NCI-H526 treated with DMSO at 0.1 percent for 48 hours (cell line): ENCODE measurements around the gene SHE.
"Not testable (repeated sequence)": the region's sequence is repeated elsewhere in the genome, so short reads cannot be mapped to it uniquely, and the experiment has no call there.

Experiments
- DNase-seq: peaks from one replicate; lab custom pipeline; 2025; lab: John Stamatoyannopoulos, UW

SHE gene

GRCh38 chr1:154502066-154502743 is at the start of gene SHE, which contains the start of gene TDRD10:
TSS of gene SHE (minus strand) at chr1:154502412. CDS start at chr1:154502026, 386 bp downstream.
TSS of gene TDRD10 (plus strand) at chr1:154502219. CDS start at chr1:154506904, 4,685 bp downstream.
- no peak for DNase-seq

DNA sequence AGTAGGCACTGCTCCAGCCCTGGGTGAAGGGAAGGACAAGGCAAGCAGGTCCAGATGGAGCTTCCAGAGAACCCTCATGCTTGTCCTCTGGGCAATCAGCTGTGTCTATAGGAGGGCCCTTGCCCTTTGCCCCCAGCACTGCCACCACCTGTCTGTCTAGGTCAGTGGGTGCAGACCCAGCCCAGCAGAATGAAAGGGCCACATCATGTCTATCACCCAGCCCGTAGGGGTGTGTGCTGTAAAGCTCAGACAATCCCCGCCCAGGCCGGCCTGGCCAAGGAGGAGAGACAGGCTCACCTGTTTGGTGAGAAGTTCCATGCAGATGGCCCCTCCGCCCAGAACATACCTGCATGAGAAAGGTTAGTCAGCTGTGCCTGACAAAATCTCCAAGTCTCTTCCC is 49.3 kb upstream of the SHE start:
- no peak for DNase-seq

- no peak for DNase-seq
Measured at GRCh38 chr1:154550657-154551056, 48.4 kb upstream of the SHE start.

GRCh38 chr1:154550070-154550469 is 47.9 kb upstream of the SHE start:
- DNase-seq, result no peak

DNA sequence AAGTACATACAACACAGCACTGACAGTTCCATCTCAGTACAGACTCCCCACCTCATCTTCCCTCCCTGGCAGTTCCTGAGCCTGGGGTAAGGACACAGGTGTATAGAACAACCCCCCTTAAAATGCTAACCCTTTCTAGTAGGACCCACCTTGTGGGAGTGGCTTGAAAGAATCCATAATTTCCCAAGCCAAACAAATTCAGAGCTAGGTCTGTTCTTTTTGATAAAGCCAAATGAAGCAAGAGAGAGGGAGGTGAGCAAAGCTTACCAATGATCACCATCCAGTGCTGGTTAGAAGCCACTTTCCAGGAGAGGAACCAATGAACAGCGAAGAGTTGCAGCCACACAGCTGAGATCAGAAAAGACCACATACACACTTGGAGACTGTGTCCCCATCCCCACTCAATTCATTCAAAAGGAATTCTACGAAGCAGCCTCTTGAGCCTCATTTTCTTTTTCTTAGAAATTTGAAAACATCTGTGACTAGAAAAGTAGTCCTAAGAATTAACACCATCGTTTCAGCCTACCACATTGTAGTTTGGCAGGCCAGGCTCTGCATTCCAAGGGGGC is 47.1 kb upstream of the SHE start:
- no peak for DNase-seq

- no peak for DNase-seq
Measured at GRCh38 chr1:154548028-154548427, 45.8 kb upstream of the SHE start.

DNA sequence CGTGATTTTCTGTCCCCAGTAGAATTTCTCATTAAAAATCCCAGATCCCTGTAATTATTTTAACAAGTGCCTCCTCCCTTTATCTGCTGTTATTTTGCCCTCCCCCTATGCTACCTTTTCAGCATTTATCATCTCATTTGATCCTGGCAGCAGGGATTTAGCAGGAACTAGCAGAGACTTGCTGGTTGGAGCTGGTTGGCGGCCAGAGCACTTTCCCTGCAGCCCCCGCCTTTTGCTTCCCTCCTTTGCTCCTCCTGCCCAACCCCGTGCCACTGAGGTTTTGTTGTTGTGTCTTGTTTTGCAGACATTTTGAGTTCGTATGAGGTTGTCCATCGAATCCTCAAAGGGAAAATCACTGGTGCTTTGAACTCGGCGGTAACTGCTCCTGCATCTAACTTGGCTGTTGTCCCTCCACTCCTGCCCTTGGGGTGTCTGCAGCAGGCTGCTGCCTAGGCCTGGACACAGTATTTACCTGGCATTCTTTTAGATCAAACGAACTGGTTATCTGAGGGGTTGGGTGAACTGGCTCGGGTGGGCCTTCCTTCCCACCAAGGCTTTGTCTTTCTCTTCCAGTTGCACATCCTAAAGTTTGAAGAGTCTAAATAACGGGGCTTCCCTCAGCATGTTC is 45.0 kb upstream of the SHE start:
- no peak for DNase-seq

DNA sequence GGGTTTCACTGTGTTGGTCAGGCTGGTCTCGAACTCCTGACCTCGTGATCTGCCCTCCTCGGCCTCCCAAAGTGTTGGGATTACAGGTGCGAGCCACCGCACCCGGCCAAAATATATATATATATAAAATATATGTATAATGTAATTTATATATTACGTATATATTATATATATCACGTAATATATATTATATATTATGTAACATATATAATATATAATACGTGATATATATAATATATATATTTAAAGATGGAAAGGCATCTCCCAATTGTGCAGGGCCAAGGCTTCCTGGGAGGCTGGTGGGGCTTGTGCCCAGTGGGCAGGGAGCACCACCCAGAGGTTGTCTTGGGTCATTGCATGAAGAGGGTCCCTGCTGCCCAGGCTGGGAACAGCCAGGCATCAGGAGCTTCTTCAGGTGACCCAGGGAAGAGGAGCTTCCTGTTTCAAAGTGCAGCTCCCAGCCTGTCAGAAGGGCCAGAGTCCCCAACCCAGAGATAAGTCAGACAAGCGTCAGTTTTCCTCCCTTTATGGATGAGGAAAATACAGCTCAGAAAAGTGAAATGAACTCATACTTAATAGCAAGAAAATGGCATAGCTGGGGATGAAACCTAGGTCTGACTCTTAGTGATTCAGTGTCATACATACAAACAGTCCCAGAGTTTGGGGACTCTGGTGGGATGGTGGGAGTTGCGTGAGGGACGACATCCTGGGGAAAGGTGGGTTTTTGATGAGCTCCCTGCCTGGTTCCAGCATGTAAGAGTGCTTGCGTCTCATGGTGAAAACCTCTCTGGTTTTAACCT is 44.3 kb upstream of the SHE start:
- peak; percentile 69 for DNase-seq

DNA sequence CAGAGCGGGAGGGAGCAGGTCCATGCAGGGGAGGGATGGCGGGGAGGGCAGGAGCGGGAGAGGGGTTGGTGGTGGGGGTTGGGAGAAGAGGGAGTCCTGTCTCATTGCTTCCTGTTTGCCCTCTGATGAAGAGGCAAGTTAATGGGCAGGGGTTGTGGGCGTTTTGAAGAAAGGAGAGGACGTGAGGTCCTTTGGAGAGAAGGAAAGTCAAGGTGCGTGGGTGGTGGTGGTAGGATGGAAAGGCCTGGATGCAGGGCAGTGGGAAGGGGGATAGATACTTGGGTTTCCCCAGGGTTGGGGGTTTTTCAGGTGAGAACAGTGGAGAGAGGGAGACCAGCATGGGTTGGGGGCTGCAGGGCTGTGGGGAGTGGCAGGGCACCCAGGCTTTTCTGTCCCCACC is 39.0 kb upstream of the SHE start:
- DNase-seq, result no peak

DNA sequence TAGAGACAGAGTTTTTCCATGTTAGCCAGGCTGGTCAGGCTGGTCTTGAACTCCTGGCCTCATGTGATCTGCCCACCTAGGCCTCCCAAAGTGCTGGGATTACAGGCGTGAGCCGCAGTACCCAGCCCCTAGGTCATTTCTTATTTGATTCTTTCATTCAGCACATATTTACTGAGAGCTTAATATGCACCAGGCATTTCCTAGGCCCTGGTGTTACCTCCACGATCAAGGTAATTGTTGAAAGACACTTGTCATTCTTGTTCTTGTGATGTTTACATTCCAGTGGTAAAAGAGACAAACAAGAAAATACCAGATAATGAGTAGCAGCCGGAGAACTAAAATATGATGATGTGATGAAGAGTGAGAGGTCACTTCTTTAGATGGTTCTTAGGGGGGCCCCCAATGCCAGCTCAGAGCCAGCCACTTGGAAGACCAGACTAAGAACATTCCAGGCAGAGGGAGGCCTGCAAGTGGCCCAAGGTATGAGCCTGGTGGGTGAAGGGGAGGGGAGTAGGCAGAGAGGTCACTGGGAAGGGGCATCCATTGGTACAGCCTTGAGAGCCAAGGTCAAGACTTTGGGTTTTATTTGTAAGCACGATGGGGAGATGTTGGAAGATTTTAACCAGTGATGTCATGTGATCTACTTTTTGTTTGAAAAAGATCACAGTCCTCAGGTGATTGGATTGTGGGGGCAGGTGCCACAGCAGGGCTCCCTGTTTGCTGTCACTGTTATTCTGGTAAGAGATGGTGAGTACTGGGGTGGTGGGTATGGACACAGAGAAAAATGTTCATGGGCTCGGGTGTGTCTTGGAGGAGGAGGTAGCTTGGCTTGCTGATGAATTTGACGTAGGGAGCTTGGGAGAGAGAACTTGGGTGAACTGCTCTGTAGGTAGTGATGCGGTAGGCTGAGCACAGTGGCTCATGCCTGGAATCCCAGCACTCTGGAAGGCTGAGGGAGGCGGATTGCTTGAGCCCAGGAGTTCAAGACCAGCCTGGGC is 37.6 kb upstream of the SHE start:
- DNase-seq, result no peak

DNA sequence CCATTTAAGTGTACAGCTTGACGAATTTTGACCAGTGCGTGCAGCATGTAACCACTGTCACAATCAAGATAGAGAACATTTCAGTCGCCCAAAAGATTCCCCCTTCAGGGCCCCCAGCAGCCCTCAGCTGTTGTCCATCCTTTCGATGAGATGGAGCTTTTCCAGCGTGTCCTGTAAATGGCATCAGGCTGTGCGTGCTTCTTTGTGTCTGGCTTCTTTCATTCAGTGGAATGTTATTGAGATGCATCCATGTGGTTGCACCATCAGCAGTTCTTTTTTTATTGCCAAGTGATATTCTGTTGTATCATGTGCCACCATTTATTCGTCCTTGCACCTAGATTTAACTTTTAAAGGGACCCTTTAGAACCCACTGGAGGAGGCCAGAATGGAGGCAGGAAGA is 34.4 kb upstream of the SHE start:
- no peak for DNase-seq

DNA sequence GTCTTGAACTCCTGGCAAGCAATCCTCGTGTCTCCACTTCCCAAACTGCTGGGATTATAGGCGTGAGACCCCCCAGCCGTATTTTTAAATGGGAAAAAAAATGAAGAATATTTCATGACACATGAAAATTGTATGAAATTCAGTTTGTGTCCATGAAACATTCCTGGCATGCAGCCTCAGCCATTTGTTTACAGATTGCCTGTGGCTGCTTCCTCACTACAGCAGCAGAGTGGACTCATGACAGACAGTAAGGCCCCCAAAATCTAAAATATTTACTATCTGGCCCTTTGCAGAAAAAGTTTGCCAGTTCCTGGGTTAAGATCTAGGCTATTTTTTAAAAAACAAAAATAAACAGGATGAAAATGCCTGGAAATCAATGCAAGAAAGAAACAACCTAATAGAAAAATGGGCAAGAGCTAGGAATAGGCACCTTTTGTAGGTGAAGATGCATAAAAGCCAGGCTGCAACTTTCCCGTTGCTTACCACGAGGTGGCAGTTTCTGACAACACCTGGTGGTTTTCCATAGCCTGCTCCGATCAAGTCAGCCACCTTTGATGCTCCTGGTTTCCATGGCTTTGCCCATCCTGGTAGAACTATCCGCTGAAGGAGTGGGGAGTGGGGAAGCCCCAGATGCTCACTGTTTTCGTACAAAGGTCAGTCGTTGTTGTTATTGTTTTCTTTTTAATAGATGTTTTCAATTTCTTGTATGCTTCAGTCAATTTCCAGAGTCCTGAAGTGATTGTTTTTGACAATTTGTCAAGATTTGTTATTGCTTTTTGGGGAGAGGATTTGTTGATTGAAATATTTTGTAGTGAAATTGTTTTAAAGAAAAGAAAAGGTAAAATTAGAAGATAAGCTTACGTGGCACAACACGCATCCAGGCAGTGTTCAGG is 32.0 kb upstream of the SHE start:
- DNase-seq, result peak; percentile 84

DNA sequence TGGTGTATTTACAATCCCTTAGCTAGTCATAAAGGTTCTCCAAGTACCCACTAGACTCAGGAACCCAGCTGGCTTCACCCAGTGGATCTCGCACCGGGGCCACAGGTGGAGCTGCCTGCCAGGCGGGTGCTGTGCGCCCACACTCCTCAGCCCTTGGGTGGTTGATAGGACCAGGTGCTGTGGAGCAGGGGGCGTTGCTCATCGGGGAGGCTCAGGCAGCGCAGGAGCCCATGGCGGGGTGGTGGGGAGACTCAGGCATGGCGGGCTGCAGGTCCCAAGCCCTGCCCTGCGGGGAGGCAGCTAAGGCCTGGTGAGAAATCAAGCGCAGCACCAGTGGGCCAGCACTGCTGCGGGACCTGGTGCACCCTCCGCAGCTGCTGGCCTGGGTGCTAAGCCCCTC is 29.7 kb upstream of the SHE start:
- not testable (repeated sequence) for DNase-seq

- DNase-seq, result no peak
Measured at GRCh38 chr1:154529308-154529707, 27.1 kb upstream of the SHE start.

- DNase-seq, result no peak
Measured at GRCh38 chr1:154527192-154527591, 25.0 kb upstream of the SHE start.

DNA sequence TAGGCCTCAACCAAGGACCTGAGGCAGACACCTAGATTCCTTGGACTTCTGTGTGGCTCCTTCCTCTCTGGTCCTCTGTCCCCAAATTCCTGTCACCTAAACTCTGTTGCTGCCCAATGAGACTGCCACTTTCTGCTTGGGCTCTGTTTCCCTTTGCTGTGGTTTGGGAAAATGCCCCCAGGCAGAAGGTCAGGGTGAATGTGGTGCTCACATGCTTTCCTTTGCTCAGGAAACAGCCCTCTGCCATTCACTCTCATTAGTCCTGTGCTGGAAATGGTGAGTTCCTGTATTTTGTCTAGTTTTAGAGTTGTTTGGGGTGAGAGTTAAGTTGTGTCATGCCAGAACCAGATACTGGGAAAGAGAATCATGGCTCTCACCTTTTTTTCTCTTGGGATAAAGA is 22.7 kb upstream of the SHE start:
- DNase-seq, result no peak

DNA sequence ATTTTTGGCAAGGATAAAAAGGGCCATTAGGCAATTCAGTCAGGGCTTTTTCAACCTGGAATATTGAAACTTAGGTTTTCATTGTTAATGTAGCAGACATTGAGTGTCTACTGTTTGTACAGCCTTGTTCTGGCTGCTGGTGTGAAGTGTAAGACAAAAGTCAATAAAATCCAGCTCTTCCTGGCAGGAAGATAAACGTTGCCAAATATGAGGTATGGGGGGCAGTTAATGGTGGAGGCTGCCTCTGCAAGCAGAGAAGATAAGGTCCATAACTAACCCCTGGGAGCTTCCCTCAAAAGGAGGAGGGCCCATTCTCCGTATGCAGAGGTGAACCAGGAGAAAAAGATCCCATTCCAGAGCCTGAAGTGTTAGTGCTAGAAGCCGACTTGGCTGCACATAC is 19.5 kb upstream of the SHE start:
- no peak for DNase-seq

DNA sequence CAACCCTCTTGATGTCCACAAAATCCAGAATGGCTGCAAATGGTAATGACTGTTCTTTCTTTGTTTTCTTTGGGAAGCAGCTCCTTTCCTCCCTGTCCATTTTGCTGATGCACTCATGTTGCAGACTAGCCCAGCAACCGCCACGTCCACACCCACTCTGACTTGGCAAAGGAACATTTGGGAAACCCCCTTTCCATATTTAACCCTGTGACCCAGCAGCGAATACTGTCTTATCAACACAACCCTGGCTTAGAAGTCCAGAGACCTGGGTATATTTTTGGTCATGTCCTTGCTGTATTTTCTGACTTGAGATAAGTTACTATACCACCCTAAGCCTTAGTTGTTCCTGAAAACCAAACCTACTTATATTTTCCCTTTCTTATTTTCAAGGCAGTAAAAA is 18.1 kb upstream of the SHE start:
- DNase-seq, result no peak

- no peak for DNase-seq
Measured at GRCh38 chr1:154519591-154519991, 17.4 kb upstream of the SHE start.

DNA sequence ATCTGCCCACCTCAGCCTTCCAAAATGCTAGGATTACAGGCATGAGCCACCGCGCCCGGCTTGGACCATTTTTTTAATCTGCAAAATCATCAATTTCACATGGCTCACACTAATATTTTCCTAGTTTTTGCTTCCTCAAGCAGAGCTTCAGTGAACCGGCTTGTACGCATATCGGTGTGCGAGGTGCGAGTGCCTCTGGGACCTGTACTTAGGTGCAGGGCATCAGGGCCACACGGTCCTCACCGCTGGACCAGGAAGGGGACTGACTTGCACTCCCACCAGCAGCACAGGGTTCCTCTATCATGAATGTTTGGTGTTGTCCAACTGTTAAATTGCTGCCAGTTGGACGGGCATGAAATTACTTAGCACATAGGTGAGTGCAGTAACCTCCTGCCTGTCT is 15.4 kb upstream of the SHE start:
- no peak for DNase-seq
